PFSK-1 (cell line): ENCODE data around the gene XPR1.

ENCODE experiments used
- FOXP2 ChIP-seq: optimal IDR thresholded peaks from 2 replicates; pipeline ENCODE3; 2011; ENCODE audit warnings: borderline replicate concordance, control low read depth, inconsistent platforms; ENCODE audit not compliant: insufficient read depth; ENCODE audit errors: extremely low read length, extremely low read depth
- POLR2AphosphoS5 ChIP-seq: IDR thresholded peaks from 2 replicates; pipeline ENCODE4 v1.6.1; 2012; ENCODE audit warnings: low read depth, mild to moderate bottlenecking, control low read depth, low read length, moderate library complexity
- SIN3A ChIP-seq: IDR thresholded peaks from 2 replicates; pipeline ENCODE4 v1.6.1; 2012; ENCODE audit warnings: mild to moderate bottlenecking, low read length, moderate library complexity, borderline replicate concordance; ENCODE audit not compliant: insufficient read depth
- TAF1 ChIP-seq: IDR thresholded peaks from 2 replicates; pipeline ENCODE4 v1.6.1; 2012; ENCODE audit warnings: low read length, control low read depth, borderline replicate concordance; ENCODE audit not compliant: insufficient read depth
- TF ChIP-seq, protein P1 (sequence below), 2 experiments: IDR thresholded peaks; 2 replicates each; pipeline versions ENCODE4 v1.6.1 to v1.8.0; 2011 to 2012; ENCODE audit warnings: low read depth in 2 of 2, low read length in 2 of 2, control low read depth in 1 of 2, inconsistent platforms in 1 of 2, mild to moderate bottlenecking in 1 of 2, moderate library complexity in 1 of 2; ENCODE audit not compliant: insufficient read depth in 1 of 2

XPR1 gene

GRCh38 chr1:180724055-180724454 lies 92.2 kb downstream of the XPR1 start:
- no peak for TF ChIP-seq POLR2AphosphoS5
- TF ChIP-seq, protein P1, sequence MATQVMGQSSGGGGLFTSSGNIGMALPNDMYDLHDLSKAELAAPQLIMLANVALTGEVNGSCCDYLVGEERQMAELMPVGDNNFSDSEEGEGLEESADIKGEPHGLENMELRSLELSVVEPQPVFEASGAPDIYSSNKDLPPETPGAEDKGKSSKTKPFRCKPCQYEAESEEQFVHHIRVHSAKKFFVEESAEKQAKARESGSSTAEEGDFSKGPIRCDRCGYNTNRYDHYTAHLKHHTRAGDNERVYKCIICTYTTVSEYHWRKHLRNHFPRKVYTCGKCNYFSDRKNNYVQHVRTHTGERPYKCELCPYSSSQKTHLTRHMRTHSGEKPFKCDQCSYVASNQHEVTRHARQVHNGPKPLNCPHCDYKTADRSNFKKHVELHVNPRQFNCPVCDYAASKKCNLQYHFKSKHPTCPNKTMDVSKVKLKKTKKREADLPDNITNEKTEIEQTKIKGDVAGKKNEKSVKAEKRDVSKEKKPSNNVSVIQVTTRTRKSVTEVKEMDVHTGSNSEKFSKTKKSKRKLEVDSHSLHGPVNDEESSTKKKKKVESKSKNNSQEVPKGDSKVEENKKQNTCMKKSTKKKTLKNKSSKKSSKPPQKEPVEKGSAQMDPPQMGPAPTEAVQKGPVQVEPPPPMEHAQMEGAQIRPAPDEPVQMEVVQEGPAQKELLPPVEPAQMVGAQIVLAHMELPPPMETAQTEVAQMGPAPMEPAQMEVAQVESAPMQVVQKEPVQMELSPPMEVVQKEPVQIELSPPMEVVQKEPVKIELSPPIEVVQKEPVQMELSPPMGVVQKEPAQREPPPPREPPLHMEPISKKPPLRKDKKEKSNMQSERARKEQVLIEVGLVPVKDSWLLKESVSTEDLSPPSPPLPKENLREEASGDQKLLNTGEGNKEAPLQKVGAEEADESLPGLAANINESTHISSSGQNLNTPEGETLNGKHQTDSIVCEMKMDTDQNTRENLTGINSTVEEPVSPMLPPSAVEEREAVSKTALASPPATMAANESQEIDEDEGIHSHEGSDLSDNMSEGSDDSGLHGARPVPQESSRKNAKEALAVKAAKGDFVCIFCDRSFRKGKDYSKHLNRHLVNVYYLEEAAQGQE (IDR thresholded peaks at IDR 0.05; ENCODE audit: insufficient read depth in 1 of 2, low read depth in 2 of 2, low read length in 2 of 2): no peak
- TF ChIP-seq TAF1: no peak
- TF ChIP-seq SIN3A: no peak
- no peak for TF ChIP-seq FOXP2

- TF ChIP-seq FOXP2 (no peak), POLR2AphosphoS5 (no peak), TAF1 (no peak), SIN3A (no peak)
- TF ChIP-seq, protein P1 (IDR thresholded peaks at IDR 0.05; ENCODE audit: insufficient read depth in 1 of 2, low read depth in 2 of 2, low read length in 2 of 2): no peak
These were observed 96.8 kb downstream of the XPR1 start for GRCh38 chr1:180728472-180729106.

DNA sequence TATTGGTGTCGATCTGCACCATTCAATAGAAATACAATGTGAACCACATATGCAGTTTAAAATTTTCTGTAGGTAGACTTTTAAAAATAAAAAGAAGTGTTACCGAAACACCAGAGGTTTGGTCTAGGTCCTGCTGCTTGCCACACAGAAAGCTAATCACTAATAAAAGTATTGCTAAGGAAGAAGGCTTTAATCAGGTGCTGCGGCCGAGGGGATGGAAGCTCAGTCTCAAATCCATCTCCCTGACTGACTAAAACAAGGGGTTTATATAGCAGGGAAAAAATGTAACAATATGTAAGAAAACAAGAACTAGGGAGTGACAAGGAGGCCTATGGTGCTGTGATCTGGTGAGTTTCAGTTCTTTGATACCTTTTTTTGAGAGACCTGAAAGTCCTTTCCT lies 99.3 kb downstream of the XPR1 start:
- TF ChIP-seq SIN3A (no peak), TAF1 (no peak), FOXP2 (no peak), POLR2AphosphoS5 (no peak)
- TF ChIP-seq, protein P1 (IDR thresholded peaks at IDR 0.05; ENCODE audit: insufficient read depth in 1 of 2, low read depth in 2 of 2, low read length in 2 of 2): no peak

- TF ChIP-seq POLR2AphosphoS5 (no peak), SIN3A (no peak), FOXP2 (no peak), TAF1 (no peak)
- TF ChIP-seq, protein P1 (IDR thresholded peaks at IDR 0.05; ENCODE audit: insufficient read depth in 1 of 2, low read depth in 2 of 2, low read length in 2 of 2): no peak
These were observed 101.0 kb downstream of the XPR1 start for GRCh38 chr1:180732866-180733265.

DNA sequence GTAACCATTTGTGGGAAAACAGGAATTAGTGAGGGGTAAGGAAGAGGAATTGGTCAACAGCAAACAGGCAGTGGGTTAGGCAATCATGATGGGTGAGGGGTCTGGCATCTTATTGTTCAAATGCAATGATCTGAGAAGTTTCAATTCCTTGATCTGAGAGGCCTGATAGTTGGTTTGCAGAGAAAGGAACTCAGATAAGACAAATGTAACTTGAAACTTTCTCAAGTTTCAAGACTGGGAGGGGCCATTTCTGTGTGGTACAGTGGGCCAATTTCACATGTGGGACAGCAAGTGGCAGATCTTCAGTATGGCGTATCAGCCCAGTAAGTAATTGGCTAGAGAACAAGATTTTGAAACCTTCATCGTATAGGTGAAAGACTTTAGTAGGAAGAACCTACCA lies 102.5 kb downstream of the XPR1 start:
- TF ChIP-seq FOXP2: no peak
- TF ChIP-seq, protein P1 (IDR thresholded peaks at IDR 0.05; ENCODE audit: insufficient read depth in 1 of 2, low read depth in 2 of 2, low read length in 2 of 2): no peak
